MCF 10A (cell line): Measurements from ENCODE around the gene GNAI2. TPM values are rescaled to one million over a fixed set of nuclear protein-coding genes. Genes with fewer than 3 reads are reported as not detected.

ENCODE experiments used
- BruUV-seq: library from RNA; stranded (reverse); fragments of 400-500 nt; replicated peaks from 2 replicates; lab custom pipeline; 2021; lab: Mats Ljungman, UMichigan
- CTCF ChIA-PET: fragments of 300-600 bp; sonication (Branson Sonifier 250); formaldehyde crosslinking; extraction: SDS; loops from one replicate; lab custom pipeline; 2021; ENCODE audit warnings: antibody characterized with exemption, inconsistent platforms; lab: Yijun Ruan, JAX
- POLR2A ChIA-PET: fragments of 300-600, 350-650 bp; sonication (Branson Sonifier 250); formaldehyde crosslinking; extraction: SDS; loops from one replicate; lab custom pipeline; 2020; ENCODE audit warnings: antibody characterized with exemption, inconsistent platforms; lab: Yijun Ruan, JAX
- DNase-seq: peaks from one replicate; pipeline ENCODE4 v3.0.0-alpha.2; 2018; ENCODE audit not compliant: unreplicated experiment
- H3K27ac Mint-ChIP-seq: one replicate; pipeline ENCODE4 v1.8.0; 2022; ENCODE audit warnings: mild to moderate bottlenecking, low read depth, mixed read lengths; ENCODE audit not compliant: unreplicated experiment
- H3K27me3 Mint-ChIP-seq: one replicate; pipeline ENCODE4 v1.8.0; 2022; ENCODE audit warnings: mixed read lengths; ENCODE audit not compliant: insufficient read depth, unreplicated experiment
- H3K36me3 Mint-ChIP-seq: one replicate; pipeline ENCODE4 v1.8.0; 2022; ENCODE audit warnings: mild to moderate bottlenecking, moderate library complexity, mixed read lengths; ENCODE audit not compliant: insufficient read depth, unreplicated experiment
- H3K4me1 Mint-ChIP-seq: one replicate; pipeline ENCODE4 v1.8.0; 2022; ENCODE audit warnings: mixed read lengths; ENCODE audit not compliant: insufficient read depth, unreplicated experiment
- H3K4me3 Mint-ChIP-seq: one replicate; pipeline ENCODE4 v1.8.0; 2022; ENCODE audit warnings: mild to moderate bottlenecking, moderate library complexity, mixed read lengths; ENCODE audit not compliant: unreplicated experiment
- H3K9me3 Mint-ChIP-seq: one replicate; pipeline ENCODE4 v1.8.0; 2022; ENCODE audit warnings: mixed read lengths; ENCODE audit not compliant: unreplicated experiment
- CTCF ChIP-seq: fragments of 200-600 bp; IDR thresholded peaks from one replicate; pipeline ENCODE4 v1.8.0; 2022; ENCODE audit warnings: antibody characterized with exemption, mild to moderate bottlenecking; ENCODE audit not compliant: unreplicated experiment
- intact Hi-C: fragments of 100-400 bp; cut with micrococcal nuclease; formaldehyde crosslinking; loops from 2 replicates; pipeline ENCODE4 v1.14.1; 2022
- total RNA-seq: library from RNA; stranded (reverse); gene quantifications from 2 replicates; pipeline ENCODE4 v1.2.3, GENCODE V29; 2022

Gene GNAI2
- total RNA-seq, 1 experiment from 2014 or later, result 123 TPM

DNA sequence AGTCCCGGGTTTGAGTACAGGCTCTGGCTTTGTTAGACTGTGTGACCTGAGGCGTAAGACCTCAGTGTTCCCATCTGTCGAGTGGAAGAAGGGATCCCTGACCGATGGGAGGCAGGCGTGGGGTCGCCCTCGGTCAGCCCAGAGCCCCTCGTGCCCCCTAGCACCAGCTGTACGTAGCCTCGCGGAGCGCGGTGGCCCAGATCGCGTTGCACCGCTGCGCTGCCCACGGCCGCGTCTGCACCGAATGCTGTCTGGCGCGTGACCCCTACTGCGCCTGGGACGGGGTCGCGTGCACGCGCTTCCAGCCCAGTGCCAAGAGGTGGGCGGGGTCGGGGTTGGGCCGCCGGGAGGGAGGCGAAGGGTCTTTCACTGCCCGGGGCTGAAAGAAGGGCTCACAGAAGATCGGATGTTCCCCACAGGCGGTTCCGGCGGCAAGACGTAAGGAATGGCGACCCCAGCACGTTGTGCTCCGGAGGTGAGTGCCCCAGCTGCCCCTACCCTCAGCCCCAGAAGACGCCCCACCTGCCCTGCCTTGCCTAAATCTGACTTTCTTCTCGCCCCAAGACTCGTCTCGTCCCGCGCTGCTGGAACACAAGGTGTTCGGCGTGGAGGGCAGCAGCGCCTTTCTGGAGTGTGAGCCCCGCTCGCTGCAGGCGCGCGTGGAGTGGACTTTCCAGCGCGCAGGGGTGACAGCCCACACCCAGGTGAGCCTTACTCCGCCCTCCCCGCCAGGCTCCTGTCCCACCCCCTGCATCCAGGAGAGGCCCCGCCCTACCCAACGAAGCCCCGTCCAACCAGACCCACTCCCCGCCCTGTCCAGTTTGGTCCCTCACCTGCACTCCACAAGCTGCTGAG, 39.4 kb downstream of the GNAI2 start:
- H3K27ac Mint-ChIP-seq, result no peak overlapping the region
- no TSS peak for BruUV-seq
- ChIA-PET CTCF (interaction anchor here (0.6 to 1.7 kb wide), 18 partner anchors 9 to 1227 kb away, joined by 3 to 11 read pairs (median 4); no protein-coding TSS in a partner anchor), POLR2A (interaction anchor here (0.5 to 1.4 kb wide), 5 partner anchors 14 to 64 kb away, joined by 3 to 7 read pairs (median 3); partner anchors contain the start of genes GNAI2 and IFRD2)
- intact Hi-C loops, result no loop called here
- no peak for TF ChIP-seq CTCF
- no peaks in the 10 kb centered on the region for H3K27me3 Mint-ChIP-seq
- peaks cover 19% of the 10 kb centered on the region for H3K36me3 Mint-ChIP-seq
- peaks cover 23% of the 10 kb centered on the region for H3K4me1 Mint-ChIP-seq
- no peaks in the 10 kb centered on the region for H3K9me3 Mint-ChIP-seq
- DNase-seq, result no peak
- no peak overlapping the region for H3K4me3 Mint-ChIP-seq

DNA sequence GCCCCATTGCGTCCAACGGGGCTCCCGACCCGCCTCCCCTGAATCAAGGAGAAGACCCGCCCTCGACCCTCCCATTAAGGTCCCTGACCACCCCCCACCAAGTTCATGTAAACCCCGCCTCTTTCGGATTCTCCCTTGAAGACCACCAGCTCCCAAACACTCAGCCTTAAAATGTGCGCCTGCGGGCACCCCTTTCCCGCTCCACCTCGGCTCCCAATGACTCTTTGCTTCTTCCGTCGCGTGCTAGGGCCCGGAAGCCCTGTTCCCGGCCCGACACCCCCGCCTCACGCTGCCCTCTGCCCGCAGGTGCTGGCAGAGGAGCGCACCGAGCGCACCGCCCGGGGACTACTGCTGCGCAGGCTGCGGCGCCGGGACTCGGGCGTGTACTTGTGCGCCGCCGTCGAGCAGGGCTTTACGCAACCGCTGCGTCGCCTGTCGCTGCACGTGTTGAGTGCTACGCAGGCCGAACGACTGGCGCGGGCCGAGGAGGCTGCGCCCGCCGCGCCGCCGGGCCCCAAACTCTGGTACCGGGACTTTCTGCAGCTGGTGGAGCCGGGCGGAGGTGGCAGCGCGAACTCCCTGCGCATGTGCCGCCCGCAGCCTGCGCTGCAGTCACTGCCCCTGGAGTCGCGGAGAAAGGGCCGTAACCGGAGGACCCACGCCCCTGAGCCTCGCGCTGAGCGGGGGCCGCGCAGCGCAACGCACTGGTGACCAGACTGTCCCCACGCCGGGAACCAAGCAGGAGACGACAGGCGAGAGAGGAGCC, 40.2 kb downstream of the GNAI2 start:
- CTCF ChIA-PET, result interaction anchor here (0.5 to 1.1 kb wide), 3 partner anchors 41 to 424 kb away, joined by 3 to 4 read pairs (median 3); no protein-coding TSS in a partner anchor
- peaks cover 20% of the 10 kb centered on the region for H3K4me1 Mint-ChIP-seq
- no peaks in the 10 kb centered on the region for H3K27me3 Mint-ChIP-seq
- peaks cover 19% of the 10 kb centered on the region for H3K36me3 Mint-ChIP-seq
- POLR2A ChIA-PET, result interaction anchor here (1.0 to 1.4 kb wide), 2 partner anchors 16 to 40 kb away, joined by 3 read pairs; partner anchors contain the start of genes GNAI2 and IFRD2
- TF ChIP-seq CTCF, result no peak
- H3K9me3 Mint-ChIP-seq, result no peaks in the 10 kb centered on the region
- DNase-seq, result no peak
- H3K4me3 Mint-ChIP-seq, result no peak overlapping the region
- BruUV-seq, result no TSS peak
- H3K27ac Mint-ChIP-seq, result no peak overlapping the region
- intact Hi-C loops, result no loop called here

- Mint-ChIP-seq H3K27me3 (no peaks in the 10 kb centered on the region), H3K9me3 (no peaks in the 10 kb centered on the region), H3K27ac (no peak overlapping the region), H3K36me3 (peaks cover 14% of the 10 kb centered on the region), H3K4me1 (peaks cover 14% of the 10 kb centered on the region), H3K4me3 (no peak overlapping the region)
- intact Hi-C loops, result no loop called here
- no TSS peak for BruUV-seq
- ChIA-PET CTCF (interaction anchor here (0.6 to 1.1 kb wide), 3 partner anchors 18 to 50 kb away, joined by 4 to 5 read pairs (median 4); no protein-coding TSS in a partner anchor), POLR2A (interaction anchor here (1.0 kb wide), 1 partner anchor 17 kb away, joined by 3 read pairs; no protein-coding TSS in a partner anchor)
- TF ChIP-seq CTCF, result no peak
- DNase-seq, result no peak
Observed at GRCh38 chr3:50276762-50277101, 40.7 kb downstream of the GNAI2 start.
